Measurements from ENCODE around the gene GSTO1.
A peak's percentile ranks its signal among the peaks of the same experiment; 100 is the strongest.

Gene GSTO1

GRCh38 chr10:104262055-104262454 lies 7.4 kb downstream of the GSTO1 start:
- Histone ChIP-seq H3K9me3 (ENCODE audit: control insufficient read depth in 1 of 2, low read length in 2 of 2) (no peaks in the 10 kb centered on the region), H3K36me3 (ENCODE audit: control insufficient read depth in 1 of 2, insufficient read depth in 2 of 2, low read length in 2 of 2) (peaks cover 55 to 84% of the 10 kb centered on the region in 2 donors), H3K27ac (ENCODE audit: low read length) (no peak overlapping the region), H3K27me3 (ENCODE audit: low read depth, low read length) (no peaks in the 10 kb centered on the region), H3K4me3 (ENCODE audit: low read depth in 1 of 2, low read length in 2 of 2) (no peak overlapping the region), H3K4me1 (ENCODE audit: control insufficient read depth in 1 of 2, insufficient read depth in 2 of 2, low read length in 2 of 2) (peaks cover 0 to 19% of the 10 kb centered on the region in 2 donors)

- Histone ChIP-seq H3K27me3 (ENCODE audit: low read depth, low read length) (no peaks in the 10 kb centered on the region), H3K9me3 (ENCODE audit: control insufficient read depth in 1 of 2, low read length in 2 of 2) (no peaks in the 10 kb centered on the region), H3K4me1 (ENCODE audit: control insufficient read depth in 1 of 2, insufficient read depth in 2 of 2, low read length in 2 of 2) (peaks cover 10 to 29% of the 10 kb centered on the region in 2 donors), H3K36me3 (ENCODE audit: control insufficient read depth in 1 of 2, insufficient read depth in 2 of 2, low read length in 2 of 2) (peaks cover 41 to 79% of the 10 kb centered on the region in 2 donors), H3K4me3 (ENCODE audit: low read depth in 1 of 2, low read length in 2 of 2) (no peak overlapping the region), H3K27ac (ENCODE audit: low read length) (no peak overlapping the region)
These were observed 10.1 kb downstream of the GSTO1 start for GRCh38 chr10:104264783-104265182.

GRCh38 chr10:104267721-104268404 lies 13.2 kb downstream of the GSTO1 start:
- H3K27me3 ChIP-seq (ENCODE audit: low read depth, low read length), result no peaks in the 10 kb centered on the region
- H3K36me3 ChIP-seq (ENCODE audit: control insufficient read depth in 1 of 2, insufficient read depth in 2 of 2, low read length in 2 of 2), result peaks cover 26 to 52% of the 10 kb centered on the region in 2 donors
- peaks cover 10 to 20% of the 10 kb centered on the region in 2 donors for H3K4me1 ChIP-seq (ENCODE audit: control insufficient read depth in 1 of 2, insufficient read depth in 2 of 2, low read length in 2 of 2)
- peak overlapping the region; percentile 75 to 85 for H3K4me3 ChIP-seq (ENCODE audit: low read depth in 1 of 2, low read length in 2 of 2)
- H3K9me3 ChIP-seq (ENCODE audit: control insufficient read depth in 1 of 2, low read length in 2 of 2), result no peaks in the 10 kb centered on the region
- peak overlapping the region; percentile 70 for H3K27ac ChIP-seq (ENCODE audit: low read length)

- peaks cover 10 to 20% of the 10 kb centered on the region in 2 donors for H3K4me1 ChIP-seq (ENCODE audit: control insufficient read depth in 1 of 2, insufficient read depth in 2 of 2, low read length in 2 of 2)
- no peaks in the 10 kb centered on the region for H3K27me3 ChIP-seq (ENCODE audit: low read depth, low read length)
- H3K4me3 ChIP-seq (ENCODE audit: low read depth in 1 of 2, low read length in 2 of 2), result peak overlapping the region; percentile 75 to 85
- H3K27ac ChIP-seq (ENCODE audit: low read length), result peak overlapping the region; percentile 70
- no peaks in the 10 kb centered on the region for H3K9me3 ChIP-seq (ENCODE audit: control insufficient read depth in 1 of 2, low read length in 2 of 2)
- H3K36me3 ChIP-seq (ENCODE audit: control insufficient read depth in 1 of 2, insufficient read depth in 2 of 2, low read length in 2 of 2), result peaks cover 23 to 47% of the 10 kb centered on the region in 2 donors
These were observed 13.7 kb downstream of the GSTO1 start for GRCh38 chr10:104268405-104268712.

GRCh38 chr10:104268713-104269645 lies 14.3 kb downstream of the GSTO1 start, which contains the start of gene GSTO2:
Gene GSTO2 (plus strand): TSS chr10:104269184. CDS start chr10:104274916, 5,732 bp downstream.
- H3K27ac ChIP-seq (ENCODE audit: low read length), result peak within 1 kb of the TSS; percentile 95
- no peaks in the 10 kb centered on the region for H3K9me3 ChIP-seq (ENCODE audit: control insufficient read depth in 1 of 2, low read length in 2 of 2)
- peaks cover 20 to 43% of the 10 kb centered on the region in 2 donors for H3K36me3 ChIP-seq (ENCODE audit: control insufficient read depth in 1 of 2, insufficient read depth in 2 of 2, low read length in 2 of 2)
- H3K4me1 ChIP-seq (ENCODE audit: control insufficient read depth in 1 of 2, insufficient read depth in 2 of 2, low read length in 2 of 2), result peaks cover 10 to 20% of the 10 kb centered on the region in 2 donors
- H3K4me3 ChIP-seq (ENCODE audit: low read depth in 1 of 2, low read length in 2 of 2), result peak within 1 kb of the TSS; percentile 85 to 97
- no peaks in the 10 kb centered on the region for H3K27me3 ChIP-seq (ENCODE audit: low read depth, low read length)

GRCh38 chr10:104273286-104273685 lies 18.6 kb downstream of the GSTO1 start:
- Histone ChIP-seq H3K4me1 (ENCODE audit: control insufficient read depth in 1 of 2, insufficient read depth in 2 of 2, low read length in 2 of 2) (peaks cover 4 to 17% of the 10 kb centered on the region in 2 donors), H3K36me3 (ENCODE audit: control insufficient read depth in 1 of 2, insufficient read depth in 2 of 2, low read length in 2 of 2) (peaks cover 0 to under 1% of the 10 kb centered on the region in 2 donors), H3K9me3 (ENCODE audit: control insufficient read depth in 1 of 2, low read length in 2 of 2) (no peaks in the 10 kb centered on the region), H3K27me3 (ENCODE audit: low read depth, low read length) (no peaks in the 10 kb centered on the region), H3K4me3 (ENCODE audit: low read depth in 1 of 2, low read length in 2 of 2) (no peak overlapping the region), H3K27ac (ENCODE audit: low read length) (no peak overlapping the region)

GRCh38 chr10:104273899-104274575 lies 19.3 kb downstream of the GSTO1 start:
- no peaks in the 10 kb centered on the region for H3K27me3 ChIP-seq (ENCODE audit: low read depth, low read length)
- H3K4me1 ChIP-seq (ENCODE audit: control insufficient read depth in 1 of 2, insufficient read depth in 2 of 2, low read length in 2 of 2), result peaks cover 3 to 13% of the 10 kb centered on the region in 2 donors
- H3K27ac ChIP-seq (ENCODE audit: low read length), result no peak overlapping the region
- H3K9me3 ChIP-seq (ENCODE audit: control insufficient read depth in 1 of 2, low read length in 2 of 2), result no peaks in the 10 kb centered on the region
- H3K4me3 ChIP-seq (ENCODE audit: low read depth in 1 of 2, low read length in 2 of 2), result peak overlapping the region in 1 of 2 donors; percentile 58
- no peaks in the 10 kb centered on the region for H3K36me3 ChIP-seq (ENCODE audit: control insufficient read depth in 1 of 2, insufficient read depth in 2 of 2, low read length in 2 of 2)

GRCh38 chr10:104274762-104275721 lies 20.4 kb downstream of the GSTO1 start:
- H3K4me1 ChIP-seq (ENCODE audit: control insufficient read depth in 1 of 2, insufficient read depth in 2 of 2, low read length in 2 of 2), result peaks cover 0 to 9% of the 10 kb centered on the region in 2 donors
- no peaks in the 10 kb centered on the region for H3K9me3 ChIP-seq (ENCODE audit: control insufficient read depth in 1 of 2, low read length in 2 of 2)
- H3K27ac ChIP-seq (ENCODE audit: low read length), result no peak overlapping the region
- peak overlapping the region; percentile 44 to 58 for H3K4me3 ChIP-seq (ENCODE audit: low read depth in 1 of 2, low read length in 2 of 2)
- H3K27me3 ChIP-seq (ENCODE audit: low read depth, low read length), result no peaks in the 10 kb centered on the region
- H3K36me3 ChIP-seq (ENCODE audit: control insufficient read depth in 1 of 2, insufficient read depth in 2 of 2, low read length in 2 of 2), result no peaks in the 10 kb centered on the region

- Histone ChIP-seq H3K27ac (ENCODE audit: low read length) (no peak overlapping the region), H3K4me1 (ENCODE audit: control insufficient read depth in 1 of 2, insufficient read depth in 2 of 2, low read length in 2 of 2) (peaks cover 0 to 9% of the 10 kb centered on the region in 2 donors), H3K9me3 (ENCODE audit: control insufficient read depth in 1 of 2, low read length in 2 of 2) (no peaks in the 10 kb centered on the region), H3K27me3 (ENCODE audit: low read depth, low read length) (no peaks in the 10 kb centered on the region), H3K36me3 (ENCODE audit: control insufficient read depth in 1 of 2, insufficient read depth in 2 of 2, low read length in 2 of 2) (no peaks in the 10 kb centered on the region), H3K4me3 (ENCODE audit: low read depth in 1 of 2, low read length in 2 of 2) (no peak overlapping the region)
These were observed 21.5 kb downstream of the GSTO1 start for GRCh38 chr10:104276192-104276591.

GRCh38 chr10:104277785-104278184 lies 23.1 kb downstream of the GSTO1 start:
- no peak overlapping the region for H3K27ac ChIP-seq (ENCODE audit: low read length)
- H3K9me3 ChIP-seq (ENCODE audit: control insufficient read depth in 1 of 2, low read length in 2 of 2), result no peaks in the 10 kb centered on the region
- H3K4me1 ChIP-seq (ENCODE audit: control insufficient read depth in 1 of 2, insufficient read depth in 2 of 2, low read length in 2 of 2), result peaks cover 0 to 9% of the 10 kb centered on the region in 2 donors
- no peaks in the 10 kb centered on the region for H3K36me3 ChIP-seq (ENCODE audit: control insufficient read depth in 1 of 2, insufficient read depth in 2 of 2, low read length in 2 of 2)
- H3K27me3 ChIP-seq (ENCODE audit: low read depth, low read length), result no peaks in the 10 kb centered on the region
- no peak overlapping the region for H3K4me3 ChIP-seq (ENCODE audit: low read depth in 1 of 2, low read length in 2 of 2)
